HK-2 (cell line): Measurements from ENCODE around the gene CCDC6.
"Not testable (repeated sequence)": the region's sequence is repeated elsewhere in the genome, so short reads cannot be mapped to it uniquely, and the experiment has no call there.

ENCODE experiments used
- DNase-seq: peaks from one replicate; pipeline ENCODE4 v3.0.0-alpha.2; 2018; ENCODE audit not compliant: unreplicated experiment

CCDC6 gene

GRCh38 chr10:59770689-59771088, 135.7 kb downstream of the CCDC6 start:
- no peak for DNase-seq

DNA sequence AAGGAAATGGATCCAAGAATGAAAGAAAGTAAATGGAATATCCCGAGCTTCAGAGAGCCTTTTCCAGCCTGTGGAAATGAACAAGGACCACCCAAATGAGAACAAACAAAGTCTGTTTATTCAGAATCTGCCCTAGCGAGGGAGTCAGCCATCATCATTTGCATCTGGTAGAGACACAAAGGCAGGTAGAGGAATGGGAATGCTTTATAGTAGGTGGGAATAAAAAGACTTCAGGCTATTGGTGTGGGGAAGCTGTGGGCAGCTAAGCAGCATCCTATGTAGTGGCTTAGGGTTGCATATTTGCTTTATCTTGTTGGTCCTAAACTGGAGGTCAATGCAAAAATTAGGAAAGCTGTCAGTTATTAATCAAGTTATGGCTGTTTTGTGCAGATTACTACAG, 143.9 kb downstream of the CCDC6 start:
- DNase-seq = no peak

GRCh38 chr10:59757966-59758365, 148.4 kb downstream of the CCDC6 start:
- no peak for DNase-seq

DNA sequence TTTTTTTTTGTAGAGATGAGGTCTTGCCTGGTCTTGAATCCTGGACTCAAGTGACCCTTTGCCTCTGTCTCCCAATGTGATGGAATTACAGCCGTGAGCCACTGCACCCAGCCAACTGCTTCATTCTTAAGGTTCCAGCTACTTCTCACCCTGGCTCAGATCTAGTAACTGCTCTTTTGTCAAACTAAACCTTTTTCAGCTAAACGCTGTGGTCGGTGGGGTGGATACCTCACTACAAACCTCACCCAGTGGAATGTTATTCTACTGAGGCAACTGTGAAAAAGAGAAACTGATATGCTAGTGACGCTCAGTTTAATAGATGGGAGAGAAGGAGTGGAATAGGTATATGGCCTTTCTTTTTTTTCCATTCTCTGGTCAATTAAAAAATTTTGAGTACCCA, 151.4 kb downstream of the CCDC6 start:
- DNase-seq = no peak

DNA sequence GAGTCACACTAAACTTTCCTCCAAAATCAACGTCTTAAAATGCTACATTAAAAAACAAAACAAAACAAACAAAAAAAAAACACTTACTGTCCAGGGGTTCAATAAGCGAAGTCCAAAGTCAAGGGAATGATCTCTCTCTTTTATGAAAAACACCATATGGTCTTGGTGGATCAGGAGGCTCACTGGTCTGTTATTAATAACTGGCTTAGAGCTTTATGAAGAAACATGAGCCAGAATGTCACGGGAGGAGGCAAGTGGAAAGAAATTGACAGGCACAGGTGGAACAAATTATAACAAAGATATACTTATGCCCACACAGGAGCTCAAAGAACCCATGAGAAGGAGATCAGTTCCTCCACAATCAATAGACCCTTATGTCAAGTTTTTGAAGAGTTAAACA, 153.1 kb downstream of the CCDC6 start, which contains the start of gene MRLN:
TSS of gene MRLN (minus strand) at position 189 of the 400 bp plus-strand sequence.
- no peak for DNase-seq

GRCh38 chr10:59752278-59752940, 153.9 kb downstream of the CCDC6 start:
- no peak for DNase-seq

DNA sequence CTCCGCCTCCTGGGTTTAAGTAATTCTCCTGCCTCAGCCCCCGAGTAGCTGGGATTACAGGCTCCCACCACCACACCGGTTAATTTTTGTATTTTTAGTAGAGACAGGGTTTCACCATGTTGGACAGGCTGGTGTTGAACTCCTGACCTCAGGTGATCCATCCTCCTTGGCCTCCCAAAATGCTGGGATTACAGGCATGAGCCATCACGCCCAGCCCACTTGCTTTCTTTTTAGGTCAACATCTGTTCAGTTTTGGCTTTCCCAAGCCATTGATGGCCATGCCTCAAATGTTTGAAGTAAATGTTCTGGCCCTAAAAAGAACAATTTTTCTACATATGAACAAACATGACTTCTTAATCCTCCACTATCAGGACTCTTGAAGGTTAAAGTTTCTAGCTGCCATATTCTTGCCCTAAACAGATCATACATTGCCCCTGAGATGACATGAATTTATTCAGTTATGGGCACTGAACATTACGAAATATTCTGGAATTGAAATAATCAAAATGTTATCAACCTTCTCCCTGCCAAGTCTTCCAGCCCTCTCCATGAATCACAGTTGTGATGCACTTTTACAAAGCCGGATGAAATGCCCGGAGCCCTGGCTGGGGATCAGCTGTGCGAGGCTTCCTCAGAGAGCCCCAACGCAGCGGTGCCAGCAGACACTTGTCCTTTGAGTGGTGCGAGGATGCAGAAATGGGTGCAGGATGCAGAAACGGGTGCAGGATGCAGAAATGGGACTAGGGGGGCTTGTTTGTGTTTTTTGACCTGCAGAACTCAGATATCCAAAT, 156.0 kb downstream of the CCDC6 start:
- no peak for DNase-seq

DNA sequence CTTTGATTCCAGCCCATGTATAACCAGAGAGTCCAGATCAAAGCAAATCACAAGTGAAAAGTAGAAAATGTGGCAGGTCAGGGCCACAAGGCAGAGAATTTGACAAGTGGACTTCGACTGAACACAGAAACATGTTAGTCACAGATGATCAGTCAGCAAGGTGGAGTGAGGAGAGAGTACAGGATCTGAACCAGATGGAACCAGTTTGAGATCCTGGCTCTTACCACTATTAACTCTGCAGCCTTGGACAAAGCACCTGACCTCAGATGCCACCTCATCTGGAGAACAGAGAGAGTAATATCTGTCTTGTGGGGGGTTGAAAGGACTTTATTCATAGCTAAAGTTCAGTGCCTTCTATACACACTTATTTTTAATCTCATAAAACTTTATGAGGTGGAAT, 157.5 kb downstream of the CCDC6 start:
- DNase-seq = peak; percentile 4

DNA sequence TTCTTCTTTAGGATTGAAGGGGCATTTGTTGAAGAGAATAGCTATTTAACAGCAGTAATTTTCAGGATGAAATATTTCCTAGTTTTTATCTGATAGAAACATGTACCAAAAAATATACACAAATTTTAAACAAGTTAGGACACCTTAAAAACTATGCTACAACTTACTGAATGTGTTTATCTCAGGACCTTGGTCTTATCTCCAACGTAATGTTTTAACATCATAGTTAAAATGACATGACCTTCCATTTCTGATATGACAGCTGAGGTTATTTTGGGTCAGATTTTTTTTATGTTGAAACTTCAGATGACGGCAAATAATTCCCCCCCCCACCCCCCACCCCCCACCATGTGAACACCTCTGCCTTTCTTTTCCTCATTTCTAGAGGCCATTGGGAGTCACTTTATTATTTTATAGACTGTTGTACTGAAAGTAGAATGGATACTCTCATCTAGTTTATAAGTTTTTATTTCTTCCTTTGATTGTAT, 161.1 kb downstream of the CCDC6 start:
- no peak for DNase-seq

DNA sequence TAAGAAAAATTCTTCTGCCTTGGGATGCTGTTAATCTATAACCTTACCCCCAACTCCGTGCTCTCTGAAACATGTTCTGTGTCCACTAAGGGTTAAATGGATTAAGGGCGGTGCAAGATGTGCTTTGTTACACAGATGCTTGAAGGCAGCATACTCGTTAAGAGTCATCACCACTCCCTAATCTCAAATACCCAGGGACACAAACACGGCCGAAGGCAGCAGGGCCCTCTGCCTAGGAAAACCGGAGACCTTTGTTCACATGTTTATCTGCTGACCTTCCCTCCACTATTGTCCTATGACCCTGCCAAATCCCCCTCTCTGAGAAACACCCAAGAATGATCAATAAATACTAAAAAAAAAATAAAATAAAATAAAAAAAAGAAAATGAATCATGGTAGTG, 161.6 kb downstream of the CCDC6 start:
- not testable (repeated sequence) for DNase-seq

DNA sequence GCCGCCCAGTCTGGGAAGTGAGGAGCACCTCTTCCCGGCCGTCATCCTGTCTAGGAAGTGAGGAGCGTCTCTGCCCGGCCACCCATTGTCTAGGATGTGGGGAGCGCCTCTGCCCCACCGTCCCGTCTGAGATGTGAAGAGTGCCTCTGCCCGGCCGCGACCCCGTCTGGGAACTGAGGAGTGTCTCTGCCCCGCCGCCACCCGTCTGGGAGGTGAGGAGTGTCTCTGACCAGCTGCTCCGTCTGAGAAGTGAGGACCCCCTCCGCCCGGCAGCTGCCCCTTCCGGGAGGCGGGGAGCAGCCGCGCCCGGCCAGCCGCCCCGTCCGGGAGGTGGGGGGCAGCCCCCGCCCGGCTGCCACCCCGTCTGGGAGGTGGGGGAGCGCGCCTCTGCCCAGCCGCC, 162.2 kb downstream of the CCDC6 start:
- not testable (repeated sequence) for DNase-seq

- no peak for DNase-seq
Observed at GRCh38 chr10:59741583-59741982, 164.8 kb downstream of the CCDC6 start.

- DNase-seq = no peak
Observed at GRCh38 chr10:59741048-59741447, 165.3 kb downstream of the CCDC6 start.
